ENCODE results near the gene FAM50B. TPM values are rescaled to one million over a fixed set of nuclear protein-coding genes. Genes with fewer than 3 reads are reported as not detected.

Gene FAM50B
- total RNA-seq, 1 experiment from 2014 or later = 14.3 TPM

- no peak for DNase-seq
- TF ChIP-seq EZH2 (IDR thresholded peaks at IDR 0.05; ENCODE audit: low read depth) = no peak
- no peak for TF ChIP-seq CTCF (conservative IDR thresholded peaks at IDR 0.05)
- H3K4me2 ChIP-seq = no peak overlapping the region
- no peak overlapping the region for H3K4me3 ChIP-seq
- ChIA-PET CTCF (no interaction called here), POLR2A (ENCODE audit: unreplicated experiment) (no interaction called here)
- no peaks in the 10 kb centered on the region for H3K9me3 ChIP-seq (ENCODE audit: insufficient read depth, low read depth)
- no peaks in the 10 kb centered on the region for H3K4me1 ChIP-seq (replicated peaks; ENCODE audit: insufficient read depth)
- H3F3A ChIP-seq (ENCODE audit: insufficient read depth, low read depth) = no peaks in the 10 kb centered on the region
- no TSS peak for BruUV-seq (replicated peaks)
- intact Hi-C loops (cut with micrococcal nuclease; ENCODE audit: unreplicated experiment) = no loop called here
- no peak overlapping the region for H3K27ac ChIP-seq
- no peaks in the 10 kb centered on the region for H3K9me2 ChIP-seq (ENCODE audit: insufficient read depth)
- H3K27me3 ChIP-seq (ENCODE audit: insufficient read depth, low read depth) = no peaks in the 10 kb centered on the region
- H3K36me3 ChIP-seq (ENCODE audit: low read depth) = no peaks in the 10 kb centered on the region
- no peak overlapping the region for H2AFZ ChIP-seq
- no peaks in the 10 kb centered on the region for H4K20me1 ChIP-seq (ENCODE audit: insufficient read depth)
- no peaks in the 10 kb centered on the region for H3K79me2 ChIP-seq (ENCODE audit: low read depth)
These were observed 23.9 kb downstream of the FAM50B start for GRCh38 chr6:3873051-3873450.

GRCh38 chr6:3874069-3874468 lies 24.9 kb downstream of the FAM50B start:
- Histone ChIP-seq H3K4me3 (no peak overlapping the region), H3K9me3 (ENCODE audit: insufficient read depth, low read depth) (no peaks in the 10 kb centered on the region), H3K4me1 (replicated peaks; ENCODE audit: insufficient read depth) (no peaks in the 10 kb centered on the region), H3K36me3 (ENCODE audit: low read depth) (no peaks in the 10 kb centered on the region), H3K27me3 (ENCODE audit: insufficient read depth, low read depth) (no peaks in the 10 kb centered on the region), H3K79me2 (ENCODE audit: low read depth) (no peaks in the 10 kb centered on the region), H2AFZ (no peak overlapping the region), H3K4me2 (no peak overlapping the region), H4K20me1 (ENCODE audit: insufficient read depth) (no peaks in the 10 kb centered on the region), H3K27ac (no peak overlapping the region), H3F3A (ENCODE audit: insufficient read depth, low read depth) (no peaks in the 10 kb centered on the region), H3K9me2 (ENCODE audit: insufficient read depth) (no peaks in the 10 kb centered on the region)
- DNase-seq = no peak
- no peak for TF ChIP-seq EZH2 (IDR thresholded peaks at IDR 0.05; ENCODE audit: low read depth)
- TF ChIP-seq CTCF (conservative IDR thresholded peaks at IDR 0.05) = no peak
- POLR2A ChIA-PET (ENCODE audit: unreplicated experiment) = no interaction called here
- CTCF ChIA-PET = interaction anchor here (0.5 kb wide), 1 partner anchor 60 kb away, joined by 29 read pairs; no protein-coding TSS in a partner anchor
- intact Hi-C loops (cut with micrococcal nuclease; ENCODE audit: unreplicated experiment) = no loop called here
- no TSS peak for BruUV-seq (replicated peaks)

- H3K27me3 ChIP-seq (ENCODE audit: insufficient read depth, low read depth) = no peaks in the 10 kb centered on the region
- no peak overlapping the region for H3K4me3 ChIP-seq
- no peak for TF ChIP-seq CTCF (conservative IDR thresholded peaks at IDR 0.05)
- no peak for TF ChIP-seq EZH2 (IDR thresholded peaks at IDR 0.05; ENCODE audit: low read depth)
- no peaks in the 10 kb centered on the region for H3K4me1 ChIP-seq (replicated peaks; ENCODE audit: insufficient read depth)
- no peaks in the 10 kb centered on the region for H3K36me3 ChIP-seq (ENCODE audit: low read depth)
- H3F3A ChIP-seq (ENCODE audit: insufficient read depth, low read depth) = no peaks in the 10 kb centered on the region
- H3K4me2 ChIP-seq = no peak overlapping the region
- no peaks in the 10 kb centered on the region for H3K79me2 ChIP-seq (ENCODE audit: low read depth)
- intact Hi-C loops (cut with micrococcal nuclease; ENCODE audit: unreplicated experiment) = no loop called here
- ChIA-PET POLR2A (ENCODE audit: unreplicated experiment) (no interaction called here), CTCF (no interaction called here)
- H2AFZ ChIP-seq = no peak overlapping the region
- H3K9me3 ChIP-seq (ENCODE audit: insufficient read depth, low read depth) = no peaks in the 10 kb centered on the region
- no peak overlapping the region for H3K27ac ChIP-seq
- BruUV-seq (replicated peaks) = no TSS peak
- H3K9me2 ChIP-seq (ENCODE audit: insufficient read depth) = no peaks in the 10 kb centered on the region
- DNase-seq = no peak
- H4K20me1 ChIP-seq (ENCODE audit: insufficient read depth) = no peaks in the 10 kb centered on the region
These were observed 26.3 kb downstream of the FAM50B start for GRCh38 chr6:3875486-3875885.

Measured in PC-9 (cell line).